ENCODE data around the gene KIAA0319L. TPM values are rescaled to one million over a fixed set of nuclear protein-coding genes. Genes with fewer than 3 reads are reported as not detected.

The KIAA0319L gene
- total RNA-seq, 2 donors from 2014 or later = 109 to 124 TPM

DNA sequence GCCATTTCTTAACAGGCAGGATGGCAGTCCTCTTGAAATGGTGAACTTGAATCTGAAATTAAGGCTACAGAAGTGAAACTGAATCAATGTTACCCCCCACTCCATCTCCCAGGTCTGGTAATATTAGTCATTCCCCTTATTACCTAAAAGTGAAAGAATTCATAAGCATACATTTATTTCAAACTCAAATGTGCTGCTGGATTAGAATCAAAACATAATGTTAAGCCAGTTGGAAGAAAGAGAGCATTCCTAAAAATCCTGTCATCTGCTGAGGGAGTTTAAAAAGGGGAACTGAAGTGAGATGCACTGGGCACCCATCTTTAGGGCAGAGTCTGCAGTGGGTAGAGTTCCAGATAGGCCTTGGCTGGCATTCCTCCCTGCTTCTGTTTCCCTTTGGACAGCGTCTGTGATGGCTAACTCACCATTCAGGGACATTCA, 17.4 kb downstream of the KIAA0319L start:
- no peak for DNase-seq (ENCODE audit: low spot score)
- no peaks in the 10 kb centered on the region for H3K4me1 ChIP-seq (replicated peaks)
- intact Hi-C loops (cut with DNase I) = no loop called here

DNA sequence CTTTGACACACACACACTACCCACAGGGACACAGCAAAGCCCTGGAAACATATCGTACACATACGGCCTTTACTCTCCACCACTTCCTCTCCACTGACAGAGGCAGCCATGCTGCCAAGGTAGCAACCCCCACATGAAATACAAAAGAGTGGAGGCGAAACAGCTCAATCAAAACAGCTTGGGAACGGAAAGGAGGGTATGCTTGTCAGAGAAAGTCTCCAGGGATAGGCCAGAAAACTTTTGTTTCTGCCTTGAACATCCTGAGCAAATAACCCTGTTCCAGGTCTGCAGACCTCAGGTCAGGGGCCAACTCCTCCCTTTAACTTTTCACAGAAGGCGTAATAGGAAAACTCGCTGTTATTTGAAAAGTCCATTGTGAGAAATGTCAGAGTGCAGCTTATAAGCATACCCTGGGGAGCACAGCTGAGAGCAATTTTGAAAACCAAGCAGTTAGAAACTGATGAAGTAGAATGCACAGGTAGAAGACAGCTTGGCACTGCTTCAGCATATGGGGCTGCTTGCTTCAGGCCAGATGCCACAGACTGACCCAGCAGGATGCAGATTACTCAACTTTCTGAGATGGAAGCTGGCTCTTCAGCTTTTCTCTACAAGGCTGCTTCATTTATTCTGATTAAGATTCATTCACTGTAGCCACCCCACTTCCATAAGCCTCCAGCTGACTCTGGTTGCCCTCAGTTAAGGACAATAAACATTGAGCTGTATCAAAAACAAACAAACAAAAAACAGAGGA, 18.0 kb downstream of the KIAA0319L start:
- Histone ChIP-seq H3K4me3 (no peak overlapping the region), H3K36me3 (no peaks in the 10 kb centered on the region), H3K9me3 (no peaks in the 10 kb centered on the region), H3K27ac (no peak overlapping the region), H3K27me3 (replicated peaks; ENCODE audit: insufficient read depth) (no peaks in the 10 kb centered on the region), H3K4me1 (replicated peaks) (no peaks in the 10 kb centered on the region)
- WGBS = 69% methylated on average over 6 of the region's 6 CpGs
- DNase-seq (ENCODE audit: low spot score) = no peak
- TF ChIP-seq, protein P1, sequence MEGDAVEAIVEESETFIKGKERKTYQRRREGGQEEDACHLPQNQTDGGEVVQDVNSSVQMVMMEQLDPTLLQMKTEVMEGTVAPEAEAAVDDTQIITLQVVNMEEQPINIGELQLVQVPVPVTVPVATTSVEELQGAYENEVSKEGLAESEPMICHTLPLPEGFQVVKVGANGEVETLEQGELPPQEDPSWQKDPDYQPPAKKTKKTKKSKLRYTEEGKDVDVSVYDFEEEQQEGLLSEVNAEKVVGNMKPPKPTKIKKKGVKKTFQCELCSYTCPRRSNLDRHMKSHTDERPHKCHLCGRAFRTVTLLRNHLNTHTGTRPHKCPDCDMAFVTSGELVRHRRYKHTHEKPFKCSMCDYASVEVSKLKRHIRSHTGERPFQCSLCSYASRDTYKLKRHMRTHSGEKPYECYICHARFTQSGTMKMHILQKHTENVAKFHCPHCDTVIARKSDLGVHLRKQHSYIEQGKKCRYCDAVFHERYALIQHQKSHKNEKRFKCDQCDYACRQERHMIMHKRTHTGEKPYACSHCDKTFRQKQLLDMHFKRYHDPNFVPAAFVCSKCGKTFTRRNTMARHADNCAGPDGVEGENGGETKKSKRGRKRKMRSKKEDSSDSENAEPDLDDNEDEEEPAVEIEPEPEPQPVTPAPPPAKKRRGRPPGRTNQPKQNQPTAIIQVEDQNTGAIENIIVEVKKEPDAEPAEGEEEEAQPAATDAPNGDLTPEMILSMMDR (IDR thresholded peaks at IDR 0.05) = no peak
- TF ChIP-seq POLR2AphosphoS5 (IDR thresholded peaks at IDR 0.05) = no peak
- TF ChIP-seq POLR2A (IDR thresholded peaks at IDR 0.05) = no peak
- intact Hi-C loops (cut with DNase I) = no loop called here

More for the DNA sequence above, 17.4 kb downstream of the KIAA0319L start:
- no peak overlapping the region for H3K27ac ChIP-seq
- no peaks in the 10 kb centered on the region for H3K36me3 ChIP-seq
- no peaks in the 10 kb centered on the region for H3K9me3 ChIP-seq
- H3K4me3 ChIP-seq = no peak overlapping the region
- 18% methylated on average over 1 of the region's 1 CpG for WGBS
- no peaks in the 10 kb centered on the region for H3K27me3 ChIP-seq (replicated peaks; ENCODE audit: insufficient read depth)
- TF ChIP-seq, protein P1 (IDR thresholded peaks at IDR 0.05) = no peak
- TF ChIP-seq POLR2AphosphoS5 (IDR thresholded peaks at IDR 0.05) (no peak), POLR2A (IDR thresholded peaks at IDR 0.05) (no peak)

DNA sequence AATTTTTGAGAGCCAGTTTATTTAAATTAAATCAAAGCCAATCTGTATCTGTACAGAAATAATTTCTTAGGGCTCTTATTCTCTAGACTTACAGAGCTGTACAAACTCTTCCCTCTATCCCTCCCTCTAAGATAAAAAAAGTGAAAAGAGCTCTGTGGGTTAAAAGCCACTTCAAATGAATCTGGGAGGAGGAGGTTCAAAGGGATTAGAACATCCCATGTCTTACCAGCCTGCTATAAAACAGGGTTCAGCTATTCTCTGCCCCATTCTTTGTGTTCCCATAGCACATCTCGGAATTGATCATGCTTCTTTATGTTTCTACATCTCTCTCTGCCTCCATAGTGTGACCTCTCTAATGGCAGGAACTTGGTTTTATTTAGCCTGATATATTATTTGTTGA, 19.4 kb downstream of the KIAA0319L start:
- WGBS = 88% methylated on average over 1 of the region's 1 CpG
- H3K36me3 ChIP-seq = no peaks in the 10 kb centered on the region
- intact Hi-C loops (cut with DNase I) = no loop called here
- no peak for TF ChIP-seq POLR2A (IDR thresholded peaks at IDR 0.05)
- no peaks in the 10 kb centered on the region for H3K9me3 ChIP-seq
- no peak overlapping the region for H3K27ac ChIP-seq
- no peak overlapping the region for H3K4me3 ChIP-seq
- no peaks in the 10 kb centered on the region for H3K4me1 ChIP-seq (replicated peaks)
- no peak for DNase-seq (ENCODE audit: low spot score)
- no peaks in the 10 kb centered on the region for H3K27me3 ChIP-seq (replicated peaks; ENCODE audit: insufficient read depth)

DNA sequence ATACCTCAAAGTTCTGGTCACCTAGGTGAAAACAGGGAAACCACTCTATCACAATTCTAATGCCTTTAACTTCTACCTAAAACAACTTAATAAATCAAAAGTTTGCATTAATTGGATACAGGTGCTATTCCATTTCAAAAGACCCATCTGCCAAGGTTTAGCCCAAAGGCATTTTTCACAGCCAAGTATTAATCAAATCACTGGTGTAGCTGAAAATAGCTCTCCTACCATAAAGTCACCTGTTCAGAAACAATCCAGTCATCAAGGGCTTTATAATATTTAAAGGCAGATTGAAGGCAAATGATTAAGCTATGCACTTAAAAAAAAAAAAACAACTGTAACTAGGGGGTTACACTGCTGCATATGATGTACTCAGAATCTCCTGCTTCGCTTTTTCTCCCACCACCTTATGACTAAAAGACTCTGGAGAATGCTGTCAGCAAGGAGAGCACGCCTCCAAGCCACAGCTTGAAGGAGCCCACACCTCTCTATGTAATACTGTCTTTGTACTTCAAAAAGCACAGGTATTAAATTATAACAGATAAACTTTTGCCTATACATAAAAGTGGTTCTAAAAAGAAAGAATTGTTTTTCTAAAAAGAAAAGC, 20.5 kb downstream of the KIAA0319L start:
- TF ChIP-seq POLR2AphosphoS5 (IDR thresholded peaks at IDR 0.05) = no peak
- TF ChIP-seq, protein P1 (IDR thresholded peaks at IDR 0.05) = no peak
- no peak for TF ChIP-seq POLR2A (IDR thresholded peaks at IDR 0.05)
- Histone ChIP-seq H3K9me3 (no peaks in the 10 kb centered on the region), H3K4me1 (replicated peaks) (no peaks in the 10 kb centered on the region), H3K36me3 (no peaks in the 10 kb centered on the region), H3K4me3 (no peak overlapping the region), H3K27me3 (replicated peaks; ENCODE audit: insufficient read depth) (no peaks in the 10 kb centered on the region), H3K27ac (no peak overlapping the region)
- 71% methylated on average over 2 of the region's 2 CpGs for WGBS
- intact Hi-C loops (cut with DNase I) = no loop called here
- DNase-seq (ENCODE audit: low spot score) = no peak

DNA sequence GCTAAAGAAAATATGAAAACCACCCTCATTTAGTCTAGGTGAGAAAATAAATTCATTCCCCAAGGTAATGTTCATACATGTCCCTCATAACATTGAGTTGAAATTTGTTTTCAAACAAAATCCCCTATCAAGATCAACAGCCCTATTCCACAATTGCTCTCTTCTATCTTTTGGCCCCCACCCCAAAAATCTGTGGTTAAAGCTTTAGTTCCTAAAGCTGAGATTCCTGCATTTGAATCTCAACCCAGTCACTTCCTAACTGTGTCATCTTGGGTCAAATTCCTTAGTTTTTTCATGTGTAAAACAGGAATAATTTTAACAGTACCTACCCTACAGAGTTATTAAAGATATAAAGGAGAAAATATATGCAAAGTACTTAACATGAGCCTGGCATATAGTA, 22.0 kb downstream of the KIAA0319L start:
- Histone ChIP-seq H3K4me3 (no peak overlapping the region), H3K9me3 (no peaks in the 10 kb centered on the region), H3K27ac (no peak overlapping the region), H3K27me3 (replicated peaks; ENCODE audit: insufficient read depth) (no peaks in the 10 kb centered on the region), H3K4me1 (replicated peaks) (no peaks in the 10 kb centered on the region), H3K36me3 (no peaks in the 10 kb centered on the region)
- TF ChIP-seq POLR2A (IDR thresholded peaks at IDR 0.05) (no peak), POLR2AphosphoS5 (IDR thresholded peaks at IDR 0.05) (no peak)
- TF ChIP-seq, protein P1 (IDR thresholded peaks at IDR 0.05) = no peak
- intact Hi-C loops (cut with DNase I) = no loop called here
- no peak for DNase-seq (ENCODE audit: low spot score)

Measured in prostate gland (tissue), 2 donors.